Calu3 (cell line): Measurements from ENCODE around the gene RIMBP2. TPM values are rescaled to one million over a fixed set of nuclear protein-coding genes. Genes with fewer than 3 reads are reported as not detected.

ENCODE experiments used
- BruUV-seq: library from RNA; stranded (reverse); fragments of 400-500 nt; replicated peaks from 2 replicates; lab custom pipeline; 2021; lab: Mats Ljungman, UMichigan
- CTCF ChIA-PET: fragments of 300-600 bp; sonication (Branson Sonifier 250); formaldehyde crosslinking; loops from one replicate; lab custom pipeline; 2022; ENCODE audit warnings: antibody characterized with exemption; lab: Charles Lee
- DNase-seq: peaks from one replicate; pipeline ENCODE4 v3.0.0; 2022
- H3K27ac Mint-ChIP-seq: one replicate; pipeline ENCODE4 v1.8.0; 2022; ENCODE audit warnings: mixed read lengths; ENCODE audit not compliant: unreplicated experiment
- H3K27me3 Mint-ChIP-seq: one replicate; pipeline ENCODE4 v1.8.0; 2022; ENCODE audit warnings: mixed read lengths; ENCODE audit not compliant: unreplicated experiment
- H3K36me3 Mint-ChIP-seq: one replicate; pipeline ENCODE4 v1.8.0; 2022; ENCODE audit warnings: mild to moderate bottlenecking, moderate library complexity, mixed read lengths; ENCODE audit not compliant: insufficient read depth, unreplicated experiment
- H3K4me1 Mint-ChIP-seq: one replicate; pipeline ENCODE4 v1.8.0; 2022; ENCODE audit warnings: mild to moderate bottlenecking, low read depth, mixed read lengths; ENCODE audit not compliant: unreplicated experiment
- H3K4me3 Mint-ChIP-seq: one replicate; pipeline ENCODE4 v1.8.0; 2022; ENCODE audit warnings: mild to moderate bottlenecking, low read depth, moderate library complexity, mixed read lengths; ENCODE audit not compliant: unreplicated experiment
- H3K9me3 Mint-ChIP-seq: one replicate; pipeline ENCODE4 v1.8.0; 2022; ENCODE audit warnings: low read depth, mixed read lengths; ENCODE audit not compliant: unreplicated experiment
- intact Hi-C: fragments of 100-400 bp; cut with micrococcal nuclease; formaldehyde crosslinking; loops from one replicate; pipeline ENCODE4 v1.10.0; 2022; ENCODE audit not compliant: unreplicated experiment
- total RNA-seq: library from RNA; stranded (reverse); gene quantifications from 2 replicates; pipeline ENCODE4 v1.2.3, GENCODE V29; 2022
- TF ChIP-seq, protein P1 (sequence below): fragments of 200-600 bp; IDR thresholded peaks from one replicate; pipeline ENCODE4 v1.8.0; 2022; ENCODE audit warnings: antibody characterized with exemption; ENCODE audit not compliant: unreplicated experiment

RIMBP2 gene
- total RNA-seq, 1 experiment from 2014 or later, result 6.1 TPM

DNA sequence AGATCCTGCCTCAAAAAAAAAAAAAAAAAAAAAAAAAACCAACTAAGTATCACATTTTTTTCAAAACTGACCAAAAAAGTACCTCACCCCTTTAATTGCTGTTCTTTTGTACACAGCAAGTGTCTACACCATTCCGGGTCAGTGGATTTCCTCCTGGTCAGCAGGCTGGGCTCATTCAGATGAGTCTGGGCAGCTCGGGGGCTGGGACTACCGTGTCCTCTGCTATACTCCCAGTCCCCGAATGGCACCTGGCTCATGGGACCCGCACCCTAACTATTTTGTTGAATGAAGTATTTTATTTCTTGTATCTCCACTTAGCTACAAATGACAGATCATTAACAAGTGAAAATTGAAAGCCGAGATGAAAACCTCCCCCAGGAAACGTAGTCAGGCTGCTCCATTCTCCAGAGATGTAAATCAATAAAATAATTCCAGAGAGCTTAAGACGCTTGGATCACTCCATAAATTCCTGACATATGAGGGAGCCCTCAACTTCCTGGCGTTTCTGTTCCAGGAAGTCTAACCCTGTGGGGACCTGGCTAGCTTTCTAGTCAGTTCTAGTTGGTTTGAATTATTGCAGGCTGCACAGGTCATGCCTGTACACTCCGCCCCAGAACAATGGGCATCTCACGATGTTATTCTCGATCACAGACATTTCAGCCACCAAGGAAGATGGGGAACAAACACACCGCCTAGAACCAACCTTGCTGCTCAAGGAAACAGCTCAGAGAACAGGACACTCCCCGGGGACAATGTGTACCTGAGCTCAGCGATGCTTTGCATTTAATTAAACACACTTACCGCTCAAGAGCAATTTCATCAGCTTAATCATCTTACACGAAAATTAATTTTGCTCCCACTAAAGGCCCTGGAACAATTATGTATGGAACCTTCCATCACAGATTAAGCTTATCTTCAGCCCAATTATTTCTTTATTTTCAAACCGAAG, 76.3 kb downstream of the RIMBP2 start:
- no peak overlapping the region for H3K27ac Mint-ChIP-seq
- H3K27me3 Mint-ChIP-seq, result no peaks in the 10 kb centered on the region
- no peak for DNase-seq
- intact Hi-C loops, result no loop called here
- H3K4me1 Mint-ChIP-seq, result no peaks in the 10 kb centered on the region
- H3K9me3 Mint-ChIP-seq, result peaks cover 9% of the 10 kb centered on the region
- H3K4me3 Mint-ChIP-seq, result no peak overlapping the region
- H3K36me3 Mint-ChIP-seq, result no peaks in the 10 kb centered on the region
- CTCF ChIA-PET, result interaction anchor here (0.6 to 1.2 kb wide), 2 partner anchors 12 to 319 kb away, joined by 3 read pairs; no protein-coding TSS in a partner anchor
- TF ChIP-seq, protein P1, sequence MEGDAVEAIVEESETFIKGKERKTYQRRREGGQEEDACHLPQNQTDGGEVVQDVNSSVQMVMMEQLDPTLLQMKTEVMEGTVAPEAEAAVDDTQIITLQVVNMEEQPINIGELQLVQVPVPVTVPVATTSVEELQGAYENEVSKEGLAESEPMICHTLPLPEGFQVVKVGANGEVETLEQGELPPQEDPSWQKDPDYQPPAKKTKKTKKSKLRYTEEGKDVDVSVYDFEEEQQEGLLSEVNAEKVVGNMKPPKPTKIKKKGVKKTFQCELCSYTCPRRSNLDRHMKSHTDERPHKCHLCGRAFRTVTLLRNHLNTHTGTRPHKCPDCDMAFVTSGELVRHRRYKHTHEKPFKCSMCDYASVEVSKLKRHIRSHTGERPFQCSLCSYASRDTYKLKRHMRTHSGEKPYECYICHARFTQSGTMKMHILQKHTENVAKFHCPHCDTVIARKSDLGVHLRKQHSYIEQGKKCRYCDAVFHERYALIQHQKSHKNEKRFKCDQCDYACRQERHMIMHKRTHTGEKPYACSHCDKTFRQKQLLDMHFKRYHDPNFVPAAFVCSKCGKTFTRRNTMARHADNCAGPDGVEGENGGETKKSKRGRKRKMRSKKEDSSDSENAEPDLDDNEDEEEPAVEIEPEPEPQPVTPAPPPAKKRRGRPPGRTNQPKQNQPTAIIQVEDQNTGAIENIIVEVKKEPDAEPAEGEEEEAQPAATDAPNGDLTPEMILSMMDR, result no peak
- BruUV-seq, result no TSS peak

- DNase-seq, result no peak
- no peaks in the 10 kb centered on the region for H3K4me1 Mint-ChIP-seq
- BruUV-seq, result no TSS peak
- intact Hi-C loops, result no loop called here
- TF ChIP-seq, protein P1, result no peak
- CTCF ChIA-PET, result no interaction called here
- H3K27me3 Mint-ChIP-seq, result no peaks in the 10 kb centered on the region
- H3K4me3 Mint-ChIP-seq, result no peak overlapping the region
- H3K9me3 Mint-ChIP-seq, result peaks cover 9% of the 10 kb centered on the region
- H3K36me3 Mint-ChIP-seq, result peaks cover 8% of the 10 kb centered on the region
- H3K27ac Mint-ChIP-seq, result no peak overlapping the region
These were observed 79.7 kb downstream of the RIMBP2 start for GRCh38 chr12:130636370-130636769.

- BruUV-seq, result no TSS peak
- CTCF ChIA-PET, result no interaction called here
These were observed 81.2 kb downstream of the RIMBP2 start for GRCh38 chr12:130634866-130635265.

DNA sequence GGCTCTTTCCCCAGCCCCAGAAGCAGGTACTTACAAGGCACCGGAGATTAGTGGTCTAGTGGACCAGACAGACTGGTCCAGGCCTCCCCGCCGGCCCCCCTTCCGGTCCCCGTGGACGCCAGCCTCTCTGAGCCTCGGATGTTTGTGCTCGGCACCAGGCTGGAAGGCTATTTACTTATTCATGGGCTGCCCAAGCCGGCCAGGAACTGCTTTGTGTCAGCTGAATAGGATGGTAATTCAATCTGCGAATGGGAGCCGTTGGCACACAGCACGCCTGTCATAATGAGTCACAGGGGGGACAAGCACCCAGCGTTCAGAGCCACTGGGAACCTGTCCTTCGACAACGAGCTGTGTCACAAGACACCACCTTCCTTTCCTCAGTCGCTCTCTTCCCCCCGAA, 82.3 kb downstream of the RIMBP2 start:
- Mint-ChIP-seq H3K36me3 (peaks cover 8% of the 10 kb centered on the region), H3K4me1 (no peaks in the 10 kb centered on the region), H3K9me3 (peaks cover 18% of the 10 kb centered on the region), H3K27ac (no peak overlapping the region), H3K4me3 (peak overlapping the region; percentile 54), H3K27me3 (no peaks in the 10 kb centered on the region)
- DNase-seq, result peak; percentile 61
- intact Hi-C loops, result no loop called here
- TF ChIP-seq, protein P1, result no peak
- CTCF ChIA-PET, result interaction anchor here (0.6 kb wide), 1 partner anchor 1805 kb away, joined by 10 read pairs; no protein-coding TSS in a partner anchor
- no TSS peak for BruUV-seq

More at GRCh38 chr12:130634866-130635265, 81.2 kb downstream of the RIMBP2 start:
- no peak for DNase-seq
- peaks cover 8% of the 10 kb centered on the region for H3K36me3 Mint-ChIP-seq
- H3K27me3 Mint-ChIP-seq, result no peaks in the 10 kb centered on the region
- TF ChIP-seq, protein P1, result no peak
- H3K4me3 Mint-ChIP-seq, result no peak overlapping the region
- intact Hi-C loops, result no loop called here
- no peak overlapping the region for H3K27ac Mint-ChIP-seq
- no peaks in the 10 kb centered on the region for H3K4me1 Mint-ChIP-seq
- H3K9me3 Mint-ChIP-seq, result peaks cover 16% of the 10 kb centered on the region
